ENCODE data around the gene ATP5MG.

GRCh38 chr11:118415739-118416068, 14.3 kb downstream of the ATP5MG start:
- TF ChIP-seq CTCF (IDR thresholded peaks at IDR 0.05) (no peak), POLR2A (IDR thresholded peaks at IDR 0.05) (no peak)
